Measurements from ENCODE around the gene NXPH2.

DNA sequence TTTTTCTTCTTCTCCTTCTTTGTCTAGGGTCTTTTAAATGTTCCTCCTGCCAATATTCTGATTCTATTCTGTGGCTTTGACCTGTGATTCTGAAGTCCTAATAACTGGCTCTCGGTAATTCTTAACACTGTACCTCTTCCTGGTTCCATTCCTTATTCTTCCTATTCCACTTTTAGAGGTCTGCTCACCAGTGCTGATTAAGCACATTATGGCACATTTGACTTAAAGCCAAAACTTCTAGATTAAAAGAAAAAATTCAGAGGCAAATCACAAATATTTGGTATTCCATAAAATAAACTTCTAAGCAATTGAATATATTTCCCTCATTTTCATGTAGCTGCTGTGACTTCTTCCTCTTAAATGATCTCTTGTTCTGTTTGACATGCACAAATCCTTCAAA, 47.5 kb downstream of the NXPH2 start:
- TF ChIP-seq POLR2AphosphoS5 (IDR thresholded peaks at IDR 0.05) = no peak
- TF ChIP-seq, protein P1, sequence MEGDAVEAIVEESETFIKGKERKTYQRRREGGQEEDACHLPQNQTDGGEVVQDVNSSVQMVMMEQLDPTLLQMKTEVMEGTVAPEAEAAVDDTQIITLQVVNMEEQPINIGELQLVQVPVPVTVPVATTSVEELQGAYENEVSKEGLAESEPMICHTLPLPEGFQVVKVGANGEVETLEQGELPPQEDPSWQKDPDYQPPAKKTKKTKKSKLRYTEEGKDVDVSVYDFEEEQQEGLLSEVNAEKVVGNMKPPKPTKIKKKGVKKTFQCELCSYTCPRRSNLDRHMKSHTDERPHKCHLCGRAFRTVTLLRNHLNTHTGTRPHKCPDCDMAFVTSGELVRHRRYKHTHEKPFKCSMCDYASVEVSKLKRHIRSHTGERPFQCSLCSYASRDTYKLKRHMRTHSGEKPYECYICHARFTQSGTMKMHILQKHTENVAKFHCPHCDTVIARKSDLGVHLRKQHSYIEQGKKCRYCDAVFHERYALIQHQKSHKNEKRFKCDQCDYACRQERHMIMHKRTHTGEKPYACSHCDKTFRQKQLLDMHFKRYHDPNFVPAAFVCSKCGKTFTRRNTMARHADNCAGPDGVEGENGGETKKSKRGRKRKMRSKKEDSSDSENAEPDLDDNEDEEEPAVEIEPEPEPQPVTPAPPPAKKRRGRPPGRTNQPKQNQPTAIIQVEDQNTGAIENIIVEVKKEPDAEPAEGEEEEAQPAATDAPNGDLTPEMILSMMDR (IDR thresholded peaks at IDR 0.05) = no peak
